Stimulated activated CD8-positive, alpha-beta memory T cell treated with anti-CD3 and anti-CD28 coated beads, Interleukin-12 subunit alpha, Interleukin-12 subunit beta, amount 100 ng/mL, for 4 hours (primary cell): Measurements from ENCODE around the gene LIMCH1.
"Not testable (repeated sequence)": the region's sequence is repeated elsewhere in the genome, so short reads cannot be mapped to it uniquely, and the experiment has no call there.

ENCODE experiments used
- DNase-seq: peaks from one replicate; pipeline ENCODE4 v3.0.0-alpha.2; 2020; ENCODE audit warnings: low read depth

Gene LIMCH1, protein sequence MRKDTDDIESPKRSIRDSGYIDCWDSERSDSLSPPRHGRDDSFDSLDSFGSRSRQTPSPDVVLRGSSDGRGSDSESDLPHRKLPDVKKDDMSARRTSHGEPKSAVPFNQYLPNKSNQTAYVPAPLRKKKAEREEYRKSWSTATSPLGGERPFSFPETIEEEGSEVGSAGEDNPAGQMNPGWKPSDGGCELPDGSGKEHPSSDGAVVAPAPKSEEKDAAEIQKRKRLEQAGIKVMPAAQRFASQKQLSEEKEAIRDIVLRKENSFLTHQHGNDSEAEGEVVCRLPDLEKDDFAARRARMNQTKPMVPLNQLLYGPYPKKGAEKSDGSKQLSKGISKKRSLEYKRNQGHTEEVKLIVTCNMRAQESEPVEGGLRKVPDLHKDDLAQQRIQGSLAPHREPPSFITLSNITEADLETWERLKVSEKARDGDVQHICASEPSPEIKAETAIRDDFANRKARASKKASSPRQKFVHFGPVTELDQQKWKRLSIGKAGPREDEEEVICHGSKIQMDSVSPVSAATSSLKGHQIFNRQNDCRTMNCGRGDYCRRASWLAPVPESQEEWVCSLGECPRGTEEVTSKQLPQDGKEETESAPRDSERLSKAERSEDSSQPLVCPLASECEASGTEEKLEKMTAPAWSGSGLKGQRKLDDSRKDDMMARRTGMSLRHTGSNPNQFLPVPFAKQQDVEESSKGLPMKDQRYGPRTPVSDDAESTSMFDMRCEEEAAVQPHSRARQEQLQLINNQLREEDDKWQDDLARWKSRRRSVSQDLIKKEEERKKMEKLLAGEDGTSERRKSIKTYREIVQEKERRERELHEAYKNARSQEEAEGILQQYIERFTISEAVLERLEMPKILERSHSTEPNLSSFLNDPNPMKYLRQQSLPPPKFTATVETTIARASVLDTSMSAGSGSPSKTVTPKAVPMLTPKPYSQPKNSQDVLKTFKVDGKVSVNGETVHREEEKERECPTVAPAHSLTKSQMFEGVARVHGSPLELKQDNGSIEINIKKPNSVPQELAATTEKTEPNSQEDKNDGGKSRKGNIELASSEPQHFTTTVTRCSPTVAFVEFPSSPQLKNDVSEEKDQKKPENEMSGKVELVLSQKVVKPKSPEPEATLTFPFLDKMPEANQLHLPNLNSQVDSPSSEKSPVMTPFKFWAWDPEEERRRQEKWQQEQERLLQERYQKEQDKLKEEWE (N-terminal part only)

DNA sequence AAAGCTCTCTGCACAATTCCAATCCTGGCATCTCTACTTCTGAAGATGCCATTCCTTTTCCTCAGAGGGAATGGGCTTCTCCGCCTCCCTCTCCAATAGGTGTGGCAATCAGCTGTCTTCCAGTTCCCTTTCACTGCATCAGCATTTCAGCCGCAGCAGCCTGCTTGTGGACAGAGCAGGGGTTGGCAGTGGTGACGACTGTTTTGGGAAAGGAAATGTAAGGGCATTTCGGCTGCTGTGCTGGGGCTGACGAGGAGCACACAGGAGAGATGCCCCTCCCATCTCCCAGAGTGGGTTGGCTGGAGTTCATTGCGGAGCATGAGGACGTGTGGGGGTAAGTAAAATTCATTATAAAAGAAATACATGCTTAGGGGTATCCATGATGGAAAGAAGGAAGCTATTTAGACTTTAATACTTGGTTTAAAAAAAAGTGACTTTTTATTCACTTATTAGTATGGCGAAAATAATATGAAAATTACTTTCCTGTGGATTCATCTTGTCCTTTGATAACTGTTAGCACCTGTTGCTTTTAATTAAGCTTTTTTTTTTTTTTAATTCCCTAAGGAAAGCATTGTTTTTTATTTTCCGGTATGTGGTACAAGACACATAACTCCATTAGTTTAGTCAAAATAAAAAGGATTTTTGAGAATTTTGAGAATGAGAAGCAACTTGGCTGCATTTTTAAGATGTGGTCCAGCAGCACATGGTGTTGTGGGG lies at the start of gene LIMCH1:
LIMCH1 (plus strand) TSS at position 141 of the 717 bp plus-strand sequence. CDS start 67,839 bp downstream, outside the sequence.
- DNase-seq = no peak

DNA sequence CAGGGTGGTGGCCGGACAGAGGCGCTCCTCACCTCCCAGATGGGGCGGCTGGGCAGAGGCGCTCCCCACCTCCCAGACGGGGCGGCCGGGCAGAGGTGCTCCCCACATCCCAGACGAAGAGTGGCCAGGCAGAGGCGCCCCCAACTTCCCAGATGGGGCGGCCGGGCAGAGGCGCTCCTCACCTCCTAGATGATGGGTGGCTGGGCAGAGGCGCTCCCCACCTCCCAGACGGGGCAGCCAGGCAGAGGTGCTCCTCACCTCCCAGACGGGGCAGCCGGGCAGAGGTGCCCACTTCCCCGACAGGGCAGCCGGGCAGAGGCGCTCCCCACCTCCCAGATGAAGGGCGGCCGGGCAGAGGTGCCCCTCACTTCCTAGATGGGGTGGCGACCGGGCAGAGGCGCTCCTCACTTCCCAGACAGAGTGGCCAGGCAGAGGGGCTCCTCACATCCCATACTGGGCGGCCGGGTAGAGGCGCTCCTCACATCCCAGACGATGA lies 46.8 kb upstream of the LIMCH1 start:
- not testable (repeated sequence) for DNase-seq

DNA sequence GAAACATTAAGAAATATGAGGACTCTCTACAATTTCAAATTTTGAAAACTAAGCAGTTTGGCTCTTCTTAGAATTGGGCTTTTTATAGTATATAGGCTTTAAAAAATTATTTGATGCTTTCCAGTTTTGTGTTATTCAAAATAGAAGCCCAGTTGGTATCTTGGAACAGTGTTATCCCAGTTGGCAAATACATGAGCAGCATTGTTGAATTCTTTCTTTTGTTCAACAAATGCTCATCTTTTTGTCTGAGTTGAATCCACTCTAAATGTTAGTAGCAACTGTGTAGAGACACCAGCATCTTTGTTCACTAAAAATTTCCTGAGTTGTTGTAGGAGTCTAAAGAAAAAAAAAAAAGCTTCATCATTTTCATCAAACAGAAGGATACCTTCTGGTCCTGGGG lies 41.0 kb upstream of the LIMCH1 start:
- no peak for DNase-seq

DNA sequence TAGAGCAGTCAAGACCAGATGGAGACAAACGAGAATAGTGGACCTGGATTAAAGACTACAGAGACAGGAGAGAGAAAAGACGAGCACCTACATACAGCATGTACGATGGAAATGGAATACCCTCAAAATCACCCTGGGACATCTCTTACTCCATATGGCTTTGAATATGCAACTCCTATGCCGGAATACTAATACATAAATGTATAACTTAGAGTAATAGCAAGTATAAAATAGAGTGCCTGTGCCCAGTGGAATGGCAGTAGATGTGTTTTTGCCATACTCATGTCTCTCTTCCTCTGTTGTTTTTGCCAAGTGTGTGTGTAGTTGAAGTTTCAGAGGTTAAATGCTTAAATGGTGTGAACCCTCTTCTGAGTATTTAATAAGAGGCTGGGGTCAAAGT lies 39.8 kb upstream of the LIMCH1 start:
- DNase-seq = no peak

DNA sequence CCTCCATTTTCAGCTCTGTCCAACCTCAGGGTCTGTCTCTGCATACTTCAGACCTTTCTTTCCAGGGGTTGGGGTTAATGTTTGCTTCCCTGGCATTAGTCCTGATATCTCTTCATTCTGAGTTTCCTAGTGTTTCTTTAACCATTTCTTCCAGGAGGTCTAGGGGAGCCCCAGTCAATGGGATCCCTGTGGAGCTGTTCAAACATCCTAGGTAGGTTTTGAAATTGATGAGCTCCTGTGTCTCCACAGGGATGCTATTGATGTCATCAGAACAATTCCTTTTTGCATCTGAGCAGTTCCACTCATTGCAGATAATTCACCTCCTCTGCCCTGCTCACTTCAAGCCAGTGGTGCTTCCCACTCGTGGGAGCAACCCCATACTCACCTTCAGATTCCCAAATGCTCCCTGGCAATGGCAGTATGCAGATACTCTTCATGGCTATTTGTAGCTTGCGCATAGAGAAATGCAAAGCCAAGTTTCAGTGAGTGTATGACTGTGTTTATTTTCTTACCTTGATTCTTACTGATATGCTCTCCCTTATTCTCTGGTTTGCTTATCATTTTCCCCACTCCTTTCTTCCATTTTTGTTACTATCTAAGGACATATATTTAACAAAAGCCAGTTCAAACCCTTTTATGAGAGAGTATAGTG lies 33.7 kb upstream of the LIMCH1 start:
- DNase-seq = no peak

DNA sequence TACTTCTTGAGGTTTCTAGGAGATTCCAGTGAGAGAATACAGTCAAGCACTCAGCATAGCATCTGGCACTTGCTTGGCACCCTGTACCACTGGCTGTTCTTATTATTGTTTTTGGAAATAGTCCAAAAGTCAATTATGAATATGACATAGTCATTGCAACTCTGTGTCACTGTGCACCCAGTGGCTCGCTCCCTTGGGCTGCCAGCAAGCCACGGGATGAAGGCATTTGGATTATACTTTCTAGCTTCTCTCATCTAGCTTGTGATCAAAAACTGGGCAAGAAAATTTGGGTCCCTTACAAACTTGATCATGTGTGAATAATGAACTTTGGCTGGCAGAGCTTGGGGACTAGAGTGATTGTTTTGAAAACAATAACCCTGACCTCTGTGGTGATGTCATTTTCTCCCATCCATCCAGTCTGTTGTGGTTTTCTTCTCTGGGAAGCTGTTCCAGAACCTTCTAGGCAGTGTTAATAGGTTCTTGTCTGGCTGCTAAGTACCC lies 32.7 kb upstream of the LIMCH1 start:
- no peak for DNase-seq

DNA sequence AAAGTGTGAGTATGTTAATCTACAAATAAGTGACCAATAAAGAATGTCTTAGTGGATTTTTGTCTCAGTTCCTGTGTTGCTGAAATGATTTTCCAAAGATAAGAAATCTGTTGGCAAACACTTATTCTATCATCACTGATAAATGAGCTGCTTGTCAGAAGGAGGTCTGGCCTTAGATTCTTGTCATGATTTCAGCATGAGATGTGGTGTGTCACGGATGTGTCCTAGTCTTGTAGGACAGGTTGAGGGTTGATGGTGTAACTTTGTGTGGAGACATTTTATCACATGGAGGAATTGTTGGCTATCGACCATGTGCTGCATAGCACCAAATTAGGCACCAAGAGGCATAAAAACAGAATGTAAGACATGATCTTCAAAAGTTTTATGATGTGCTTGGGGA lies 31.8 kb upstream of the LIMCH1 start:
- no peak for DNase-seq

DNA sequence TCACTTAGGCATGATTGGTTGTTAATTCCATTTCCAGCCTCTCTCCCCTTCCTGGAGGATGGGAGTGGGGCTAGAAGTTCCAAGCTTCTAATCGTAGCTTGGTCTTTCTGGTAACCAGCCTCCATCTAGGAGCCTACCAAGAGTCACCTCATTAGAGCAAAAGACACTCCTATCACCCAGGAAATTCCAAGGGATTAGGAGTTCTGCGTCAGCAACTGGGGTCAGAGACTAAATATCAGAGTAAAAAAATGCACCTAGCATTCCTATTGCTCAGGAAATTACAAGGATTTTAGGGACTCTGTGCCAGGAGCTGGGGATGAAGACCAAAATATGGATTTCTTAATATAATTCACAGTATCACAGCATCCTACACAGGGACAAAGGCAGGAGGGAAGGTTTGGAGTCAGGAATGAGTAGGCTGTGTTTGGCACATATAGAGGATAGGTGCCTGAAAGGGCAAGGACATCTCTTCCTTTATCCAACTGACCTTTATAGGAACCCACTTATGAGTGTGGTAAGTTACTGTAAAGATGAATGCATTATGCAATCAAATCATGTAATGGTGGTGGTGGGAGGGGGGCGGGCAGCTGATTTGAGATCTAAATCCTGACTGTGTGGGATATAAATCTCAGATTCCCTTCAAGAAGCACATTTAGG lies 30.5 kb upstream of the LIMCH1 start:
- no peak for DNase-seq

DNA sequence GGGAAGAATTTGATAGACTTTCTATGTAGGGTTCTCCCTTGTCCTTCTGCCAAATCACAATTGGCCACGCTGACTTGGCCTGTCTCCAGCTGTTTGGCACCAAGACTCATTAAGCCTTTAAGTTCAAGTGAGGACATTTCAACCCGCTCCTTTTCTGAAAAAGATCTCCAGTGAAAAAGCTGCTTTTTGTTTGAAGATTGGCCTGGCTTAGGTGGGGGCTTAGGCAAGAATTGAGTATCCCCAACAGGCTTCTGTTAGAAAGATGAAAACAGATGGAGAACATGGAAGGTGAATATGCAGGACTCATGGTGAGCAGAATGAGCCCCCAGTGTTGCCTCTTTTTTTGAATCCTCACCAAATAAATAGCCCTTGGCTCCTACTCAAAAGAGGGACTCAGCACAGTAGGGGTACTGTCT lies 28.5 kb upstream of the LIMCH1 start:
- no peak for DNase-seq

DNA sequence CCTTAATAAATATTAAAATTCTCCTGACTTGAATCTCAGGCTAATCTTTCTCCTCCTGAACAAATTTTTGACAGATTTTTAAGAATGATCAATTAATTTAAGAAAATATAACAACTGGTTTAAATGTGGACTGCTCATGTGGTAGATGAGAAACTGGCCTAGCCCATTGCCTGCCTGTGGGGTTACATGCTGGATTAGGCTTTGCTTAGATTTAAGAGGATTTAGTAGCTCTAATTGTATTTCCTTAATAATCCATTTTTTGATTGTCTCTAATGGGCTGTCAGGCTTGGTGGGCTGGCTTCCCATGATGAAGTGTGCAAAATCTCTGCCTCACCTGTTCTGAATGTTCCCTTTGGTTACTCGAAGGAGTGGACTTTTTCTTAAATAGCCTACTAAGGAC lies 27.8 kb upstream of the LIMCH1 start:
- no peak for DNase-seq

DNA sequence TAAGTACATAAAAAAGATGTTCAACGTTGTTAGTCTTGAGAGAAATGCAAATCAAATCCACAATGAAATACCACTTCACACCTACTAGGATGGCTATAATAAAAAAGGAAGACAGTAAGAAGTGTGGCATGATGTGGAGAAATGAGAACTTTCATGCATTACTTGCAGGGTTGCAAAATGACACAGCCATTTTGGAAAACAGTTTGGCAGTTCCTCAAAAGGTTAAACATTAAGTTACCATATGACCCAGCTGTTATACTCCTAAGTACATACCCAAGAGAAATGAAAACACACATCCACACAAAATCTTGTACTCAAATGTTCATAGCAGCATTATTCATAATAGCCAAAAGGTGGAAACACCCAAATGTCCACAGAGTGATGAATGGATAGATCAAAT lies 25.8 kb upstream of the LIMCH1 start:
- DNase-seq = no peak

DNA sequence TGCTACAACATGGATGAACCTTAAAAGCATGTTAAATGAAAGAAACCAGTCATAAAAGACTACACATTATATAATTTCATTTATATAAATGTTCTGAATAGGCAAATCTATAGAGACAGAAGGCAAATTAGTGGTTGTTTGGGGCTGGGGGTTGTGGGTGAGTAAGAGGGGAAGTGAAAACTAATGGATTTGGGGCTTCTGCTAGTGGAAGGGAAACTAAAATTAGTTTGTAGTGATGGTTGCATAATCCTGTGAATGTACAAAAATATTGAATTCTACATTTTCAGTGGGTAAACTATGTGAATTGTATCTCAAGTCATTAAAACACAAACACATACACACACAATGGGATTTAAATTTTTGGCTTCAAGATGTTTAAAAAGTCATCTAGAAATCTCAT lies 25.4 kb upstream of the LIMCH1 start:
- no peak for DNase-seq

DNA sequence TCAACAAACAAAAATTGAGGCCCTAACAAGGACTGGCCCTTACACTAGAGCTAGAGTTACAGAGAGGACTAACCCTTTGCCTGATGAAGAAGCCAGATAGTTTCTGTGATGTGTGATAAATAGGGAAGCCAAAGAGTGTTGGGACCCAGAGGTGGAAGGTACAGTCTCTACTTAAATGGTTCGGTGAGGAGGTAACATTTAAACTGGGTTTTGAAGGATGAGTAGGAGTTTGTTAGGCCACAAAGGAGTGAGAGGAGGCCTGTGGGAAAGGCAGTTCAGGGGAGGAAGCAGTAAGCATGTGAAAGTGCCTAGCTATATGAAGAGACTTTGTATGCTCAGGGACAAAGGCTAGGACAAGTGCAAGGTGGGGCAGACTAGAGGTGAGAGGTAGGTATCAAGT lies 23.8 kb upstream of the LIMCH1 start:
- DNase-seq = no peak

DNA sequence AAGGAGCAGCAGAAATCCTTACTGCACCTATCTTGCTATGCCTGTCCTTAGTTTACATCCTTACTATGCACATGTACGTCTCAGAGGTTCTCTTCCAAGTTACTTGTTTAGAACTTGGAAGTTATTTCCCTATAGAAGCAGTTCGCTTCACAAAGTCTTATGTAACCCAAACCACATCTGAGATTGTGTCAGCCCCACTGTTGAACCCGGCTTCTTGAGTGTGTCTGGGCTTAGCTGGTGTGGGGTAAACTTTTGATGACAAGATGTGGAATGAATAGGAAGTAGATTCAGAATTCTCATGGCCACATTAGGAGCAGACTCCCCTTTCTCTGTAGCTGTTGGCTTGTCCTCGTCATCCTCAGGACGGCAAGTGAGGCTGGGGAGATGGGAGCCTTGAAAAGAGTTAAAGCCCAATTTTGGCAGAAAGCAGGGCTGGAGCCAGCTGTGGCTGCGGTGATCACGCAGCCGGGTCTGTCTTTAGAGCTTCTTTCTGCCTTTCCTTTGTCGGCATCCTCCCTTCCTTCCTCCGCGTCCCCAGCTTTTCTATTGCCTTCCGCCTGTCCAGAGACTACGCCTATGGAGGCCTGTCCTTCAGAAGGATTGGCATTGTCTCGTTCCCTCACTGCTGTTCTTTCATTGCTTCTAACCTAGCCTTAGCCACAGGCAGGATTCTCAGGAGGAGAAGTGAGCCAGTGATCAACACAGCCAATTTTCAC lies 23.0 kb upstream of the LIMCH1 start:
- no peak for DNase-seq

DNA sequence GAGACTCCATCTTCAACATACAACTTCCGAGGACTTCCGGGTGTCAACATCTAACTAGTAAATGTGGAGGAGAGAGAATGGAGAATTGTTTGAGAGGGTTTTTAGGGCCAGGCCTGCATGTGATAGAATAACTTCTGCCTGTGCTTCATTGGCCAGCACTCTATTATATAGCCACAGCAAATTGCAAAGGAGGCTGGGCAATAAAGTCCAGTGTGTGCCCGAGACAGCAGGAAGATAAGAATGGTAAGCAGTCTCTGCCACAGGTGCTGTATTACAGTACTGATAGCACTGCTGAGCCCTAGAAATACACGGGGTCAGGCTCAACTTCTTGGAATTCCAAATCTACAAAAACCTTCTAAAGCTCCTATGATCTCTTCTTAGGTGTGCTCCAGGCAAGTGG lies 20.8 kb upstream of the LIMCH1 start:
- no peak for DNase-seq

DNA sequence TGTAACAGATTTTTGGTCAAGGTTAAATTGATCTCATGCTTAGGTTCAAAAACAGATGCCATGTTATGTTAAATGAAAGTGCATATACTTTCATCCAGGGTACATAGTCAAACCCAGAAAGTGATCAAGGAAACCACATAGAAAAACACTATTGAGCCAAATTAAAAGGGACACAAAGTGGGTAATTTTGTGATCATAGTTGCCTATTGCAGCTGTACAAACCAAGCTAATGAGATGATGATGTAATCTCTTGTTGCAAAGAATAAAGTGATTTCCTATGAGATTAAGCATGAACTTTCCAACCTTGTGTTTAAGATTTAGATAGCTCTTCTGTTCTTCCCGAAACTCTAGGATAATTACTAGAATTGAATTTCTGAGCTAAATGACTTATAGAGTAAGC lies 20.2 kb upstream of the LIMCH1 start:
- no peak for DNase-seq

DNA sequence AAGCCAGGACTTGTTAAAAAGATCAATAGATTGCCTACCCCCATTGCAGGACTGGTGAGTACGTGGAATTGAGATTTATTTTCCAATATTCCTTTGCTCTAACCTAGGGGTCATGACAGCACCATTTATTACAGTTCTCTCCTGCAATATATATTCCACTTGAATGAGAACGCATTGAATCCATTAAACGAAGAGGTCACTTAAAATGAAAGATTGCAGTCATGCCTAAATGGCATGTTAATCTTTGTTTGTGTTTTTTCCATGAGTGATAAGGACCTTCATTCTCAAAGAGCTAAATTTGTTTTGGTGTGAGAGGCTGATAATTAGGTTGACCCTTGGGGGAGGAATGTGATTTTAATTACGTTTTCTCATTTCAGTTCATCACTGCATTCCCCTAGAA lies 13.5 kb upstream of the LIMCH1 start:
- DNase-seq = no peak

DNA sequence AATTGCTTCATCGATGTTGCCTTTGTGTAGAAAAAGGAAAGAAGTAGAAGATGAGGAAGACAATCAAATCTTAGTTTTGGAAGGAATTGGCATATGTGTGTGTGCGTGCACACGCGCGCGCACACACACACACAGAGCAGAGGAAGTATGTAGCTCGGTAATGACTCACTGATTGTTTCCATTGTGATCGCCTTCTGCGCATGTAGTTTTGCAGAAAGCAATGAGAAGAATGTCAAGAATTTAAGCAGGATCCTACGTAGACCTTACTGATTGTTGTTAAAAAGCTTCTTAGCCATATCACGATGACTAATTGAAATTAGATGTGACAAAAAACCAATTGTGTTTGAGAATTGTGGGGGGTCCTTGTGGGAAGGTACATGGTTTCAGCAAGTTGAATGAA lies 12.8 kb upstream of the LIMCH1 start:
- DNase-seq = no peak

DNA sequence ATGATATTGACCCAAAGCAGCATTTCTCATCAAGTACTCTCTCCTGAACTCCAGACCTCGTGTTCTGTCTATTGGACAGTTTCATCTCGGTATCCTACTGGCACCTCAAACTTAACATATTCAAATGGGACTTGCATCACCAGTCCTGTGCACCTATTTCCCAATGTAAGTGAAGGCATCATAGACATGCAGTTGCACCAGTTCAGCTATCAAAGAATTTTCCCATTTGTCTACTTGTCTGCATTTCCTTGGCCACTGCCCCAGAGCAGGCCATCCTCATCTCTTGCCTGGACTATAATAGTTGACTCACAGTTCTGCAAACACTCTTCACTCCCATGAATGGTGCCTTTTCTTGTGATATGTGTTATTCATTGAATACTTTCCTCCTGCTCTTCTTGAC lies 11.3 kb upstream of the LIMCH1 start:
- no peak for DNase-seq
